Activated CD8-positive, alpha-beta memory T cell treated with anti-CD3 and anti-CD28 coated beads, Interleukin-2, amount 50 U/mL, for 4 hours (primary cell): Measurements from ENCODE around the gene WDR37.
A peak's percentile ranks its signal among the peaks of the same experiment; 100 is the strongest.
"Not testable (repeated sequence)": the region's sequence is repeated elsewhere in the genome, so short reads cannot be mapped to it uniquely, and the experiment has no call there.

Experiments
- DNase-seq: peaks from one replicate; pipeline ENCODE4 v3.0.0-alpha.2; 2020

Gene WDR37, protein sequence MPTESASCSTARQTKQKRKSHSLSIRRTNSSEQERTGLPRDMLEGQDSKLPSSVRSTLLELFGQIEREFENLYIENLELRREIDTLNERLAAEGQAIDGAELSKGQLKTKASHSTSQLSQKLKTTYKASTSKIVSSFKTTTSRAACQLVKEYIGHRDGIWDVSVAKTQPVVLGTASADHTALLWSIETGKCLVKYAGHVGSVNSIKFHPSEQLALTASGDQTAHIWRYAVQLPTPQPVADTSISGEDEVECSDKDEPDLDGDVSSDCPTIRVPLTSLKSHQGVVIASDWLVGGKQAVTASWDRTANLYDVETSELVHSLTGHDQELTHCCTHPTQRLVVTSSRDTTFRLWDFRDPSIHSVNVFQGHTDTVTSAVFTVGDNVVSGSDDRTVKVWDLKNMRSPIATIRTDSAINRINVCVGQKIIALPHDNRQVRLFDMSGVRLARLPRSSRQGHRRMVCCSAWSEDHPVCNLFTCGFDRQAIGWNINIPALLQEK

GRCh38 chr10:1056326-1057105 is at the start of gene WDR37:
TSS of gene WDR37 (plus strand) at chr10:1056385. CDS start at chr10:1072156, 15,771 bp downstream.
- peak; percentile 89 for DNase-seq

DNA sequence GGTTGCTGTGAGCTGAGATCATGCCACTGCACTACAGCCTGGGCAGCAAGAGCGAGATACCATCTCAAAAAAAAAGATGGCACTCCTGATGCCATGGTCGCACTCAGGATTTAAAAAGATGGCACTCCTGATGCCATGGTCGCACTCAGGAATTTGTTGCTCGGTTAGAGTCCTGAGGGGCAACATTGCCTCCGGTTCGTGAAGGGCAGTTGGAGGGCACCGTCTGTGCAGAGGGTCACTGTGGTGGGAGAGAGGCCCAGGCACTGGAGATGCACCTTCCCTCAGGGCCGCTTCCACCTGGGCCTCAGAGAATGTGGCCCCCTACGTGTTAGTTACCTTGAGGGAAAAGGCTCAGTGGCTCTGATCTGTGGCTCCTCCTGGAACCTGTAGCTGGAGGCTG is 49.6 kb upstream of the WDR37 start:
- DNase-seq = no peak

DNA sequence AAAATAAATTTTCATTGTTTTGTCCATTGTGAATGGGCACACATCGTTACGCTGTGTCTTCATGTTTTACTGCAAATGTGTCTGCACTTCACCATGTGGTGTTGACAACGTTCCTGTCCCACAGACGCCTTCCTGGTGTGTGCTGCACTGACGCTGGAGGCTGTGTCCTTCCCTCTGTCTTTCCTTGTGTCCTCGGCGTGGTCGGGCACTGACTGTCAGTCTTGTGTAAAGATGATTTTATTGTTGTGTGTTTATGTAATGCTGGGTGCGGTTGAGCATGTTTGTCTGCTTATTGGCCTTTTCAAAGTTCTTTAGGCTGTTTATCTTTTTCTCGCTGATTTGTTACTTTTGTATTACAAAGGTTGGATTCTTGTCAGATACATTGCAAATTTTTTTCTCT is 48.6 kb upstream of the WDR37 start:
- DNase-seq = no peak

DNA sequence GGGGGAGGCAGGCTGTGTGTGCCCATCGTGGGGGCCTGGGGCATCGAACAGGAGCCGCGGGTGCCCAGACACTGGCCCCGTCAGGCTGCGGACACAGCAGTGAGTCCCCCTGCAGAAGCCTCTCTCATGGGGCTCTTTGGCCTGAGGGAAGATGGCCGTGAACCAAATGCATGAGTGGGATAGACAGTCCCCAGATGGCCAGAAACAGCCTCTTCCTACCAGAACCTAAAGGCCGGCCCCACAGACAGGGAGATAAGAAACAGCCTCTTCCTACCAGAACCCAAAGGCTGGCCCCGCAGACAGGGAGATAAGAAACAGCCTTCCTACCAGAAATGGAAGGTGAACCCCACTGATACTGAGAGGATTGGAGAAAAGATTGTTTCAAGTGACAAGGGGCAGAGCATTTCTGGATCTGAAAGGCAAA is 47.1 kb upstream of the WDR37 start:
- no peak for DNase-seq

GRCh38 chr10:1009947-1010346 is 46.2 kb upstream of the WDR37 start:
- DNase-seq = not testable (repeated sequence)

DNA sequence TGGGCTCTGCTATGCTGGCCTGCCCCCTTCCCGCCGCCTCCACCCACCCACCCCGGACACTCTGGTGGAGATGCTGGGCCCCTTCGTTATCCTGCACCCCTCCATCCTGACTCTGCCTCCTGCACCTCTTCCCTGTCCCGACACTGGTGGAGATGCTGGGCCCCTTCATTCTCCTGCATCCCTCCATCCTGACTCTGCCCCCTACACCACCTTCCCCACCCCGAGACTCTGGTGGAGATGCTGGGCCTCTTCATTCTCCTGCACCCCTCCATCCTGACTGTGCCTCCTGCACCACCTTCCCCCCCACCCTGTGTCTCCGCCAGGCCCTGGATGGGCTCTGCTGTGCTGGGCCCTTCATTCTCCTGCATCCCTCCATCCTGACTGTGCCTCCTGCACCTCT is 45.5 kb upstream of the WDR37 start:
- no peak for DNase-seq

DNA sequence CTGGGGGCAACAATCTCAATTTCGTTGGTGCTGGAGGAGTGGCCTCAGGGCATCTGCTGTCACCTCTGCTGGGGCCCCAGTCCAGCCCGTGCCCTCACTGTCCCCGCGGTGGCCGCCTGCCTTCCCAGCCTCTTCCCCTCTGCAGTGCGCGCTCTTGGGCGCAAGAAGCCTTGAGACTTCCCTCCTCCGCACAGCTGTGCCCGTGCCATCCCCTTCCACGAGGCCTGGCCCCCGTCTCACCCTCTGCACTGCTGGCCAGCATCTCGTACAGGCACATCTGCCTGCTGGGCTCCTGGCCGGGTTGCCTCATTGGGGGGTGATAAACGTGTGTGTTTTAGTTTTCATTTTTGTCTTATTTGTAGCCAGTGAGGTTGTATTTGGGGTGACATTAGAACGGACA is 44.5 kb upstream of the WDR37 start:
- no peak for DNase-seq

DNA sequence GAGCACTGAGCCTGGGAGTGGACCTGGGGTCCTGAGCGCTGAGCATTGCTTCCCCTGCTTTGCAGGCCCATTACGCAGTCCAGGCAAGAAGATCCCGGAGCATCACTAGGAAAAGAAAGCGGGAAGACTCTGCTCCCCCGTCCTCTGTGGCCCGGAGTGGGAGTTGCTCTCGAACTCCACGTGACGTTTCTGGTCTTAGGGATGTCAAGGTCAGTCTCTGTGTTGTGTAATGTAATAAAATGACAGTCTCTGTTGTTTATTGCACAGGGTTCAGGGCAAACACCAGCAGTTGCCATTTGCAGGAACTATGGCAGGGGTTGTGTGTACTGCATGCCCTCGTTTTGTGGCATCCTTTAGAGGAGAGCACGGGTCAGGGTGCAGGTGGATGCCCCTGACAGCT is 40.5 kb upstream of the WDR37 start:
- DNase-seq = no peak

DNA sequence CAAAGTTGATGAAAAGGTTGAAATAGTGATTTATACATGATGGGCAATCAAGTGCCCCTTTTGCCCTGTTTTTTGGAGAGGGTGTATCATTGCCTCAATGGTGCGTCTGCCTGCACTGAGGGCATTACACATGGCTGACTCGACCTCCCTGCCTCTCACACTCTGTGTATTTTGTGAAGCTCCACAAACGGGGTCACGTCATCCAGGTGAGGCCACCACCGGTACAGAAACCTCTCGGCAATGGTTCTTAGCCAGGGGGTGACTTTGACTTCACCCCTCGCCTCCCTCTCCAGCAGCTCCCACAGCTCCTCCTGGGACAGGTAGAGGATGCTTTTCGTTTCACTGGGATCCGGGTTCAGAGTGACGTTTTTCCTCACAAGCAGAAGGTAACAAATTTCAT is 36.8 kb upstream of the WDR37 start:
- no peak for DNase-seq

DNA sequence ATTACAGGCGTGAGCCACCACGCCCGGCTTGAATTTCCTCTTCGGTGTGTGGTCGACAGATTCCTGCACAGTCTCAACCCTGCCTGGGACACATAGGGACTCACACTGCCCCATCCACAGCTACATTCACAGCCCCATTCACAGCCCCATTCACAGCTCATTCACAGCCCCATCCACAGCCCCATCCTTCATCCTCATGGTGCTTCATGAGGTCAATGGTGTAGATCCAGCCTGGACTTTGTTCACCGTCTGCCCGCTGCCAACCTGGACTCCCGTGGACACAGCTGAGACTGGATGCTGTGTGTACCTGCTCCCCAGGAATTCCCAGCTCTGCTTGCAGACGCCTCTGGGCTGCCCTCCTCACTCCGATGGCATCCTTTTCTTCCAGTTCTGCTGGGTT is 35.7 kb upstream of the WDR37 start:
- no peak for DNase-seq

- no peak for DNase-seq
These were observed 35.2 kb upstream of the WDR37 start for GRCh38 chr10:1020958-1021357.

- DNase-seq = no peak
These were observed 33.8 kb upstream of the WDR37 start for GRCh38 chr10:1022413-1022812.

- DNase-seq = no peak
These were observed 32.1 kb upstream of the WDR37 start for GRCh38 chr10:1024103-1024502.

DNA sequence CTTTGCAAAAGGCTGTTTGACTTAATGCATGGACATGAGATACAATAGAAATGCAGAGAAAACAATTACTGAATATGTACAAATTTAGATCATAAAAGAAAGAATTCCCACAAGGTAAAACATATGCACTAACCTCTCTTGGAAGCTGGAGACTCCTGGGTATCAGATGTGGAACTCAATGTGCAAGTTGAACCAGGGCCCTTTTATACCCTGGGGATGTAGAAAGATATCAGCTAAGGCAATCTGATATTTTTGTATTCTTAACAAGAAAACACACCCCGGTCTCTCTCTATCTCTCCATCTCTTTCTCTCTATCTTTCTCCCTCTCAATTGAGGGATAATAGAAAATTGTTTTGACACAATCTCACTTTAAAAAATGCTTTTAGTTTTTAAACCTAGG is 30.5 kb upstream of the WDR37 start, which contains the start of gene IDI2:
Gene IDI2, minus strand, starts transcription at position 177 of the 400 bp plus-strand sequence. CDS start 1,136 bp downstream, outside the sequence.
- no peak for DNase-seq

GRCh38 chr10:1026578-1026977 is 29.6 kb upstream of the WDR37 start:
- DNase-seq = no peak

DNA sequence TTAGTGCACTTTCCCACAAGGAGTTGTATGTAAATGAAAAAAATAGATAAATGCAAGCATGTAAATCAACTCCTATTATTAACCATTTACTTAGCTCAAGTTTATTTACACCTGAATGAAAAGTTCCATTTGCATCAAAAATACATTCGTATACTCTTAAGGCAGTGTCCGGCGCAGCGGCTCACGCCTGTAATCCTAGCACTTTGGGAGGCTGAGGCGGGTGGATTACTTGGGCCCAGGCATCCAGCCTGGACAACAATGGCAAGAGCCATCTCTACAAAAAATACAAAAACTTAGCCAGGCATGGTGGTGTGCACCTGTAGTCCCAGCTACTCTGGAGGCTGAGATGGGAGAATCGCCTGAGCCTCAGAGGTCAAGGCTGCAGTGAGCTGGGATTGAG is 26.3 kb upstream of the WDR37 start:
- no peak for DNase-seq

DNA sequence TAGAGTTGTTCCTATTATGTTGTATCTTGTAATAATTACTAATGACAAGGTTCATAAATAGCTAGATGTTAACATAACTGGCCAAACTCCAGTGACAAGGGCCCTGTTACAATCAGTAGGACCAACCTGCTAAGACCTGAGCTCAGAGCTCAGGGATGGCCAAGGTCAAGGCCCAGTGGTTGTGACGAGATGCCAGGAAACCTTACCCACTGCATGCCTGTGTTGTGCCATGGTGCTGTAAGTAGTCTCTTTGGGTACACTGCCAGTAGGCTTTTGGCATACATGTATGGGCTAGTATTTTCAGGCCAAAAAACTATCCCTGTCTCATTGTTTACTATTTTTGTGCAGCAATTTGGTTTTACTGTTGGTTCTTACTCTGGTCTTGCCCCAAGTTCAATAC is 22.6 kb upstream of the WDR37 start:
- no peak for DNase-seq

DNA sequence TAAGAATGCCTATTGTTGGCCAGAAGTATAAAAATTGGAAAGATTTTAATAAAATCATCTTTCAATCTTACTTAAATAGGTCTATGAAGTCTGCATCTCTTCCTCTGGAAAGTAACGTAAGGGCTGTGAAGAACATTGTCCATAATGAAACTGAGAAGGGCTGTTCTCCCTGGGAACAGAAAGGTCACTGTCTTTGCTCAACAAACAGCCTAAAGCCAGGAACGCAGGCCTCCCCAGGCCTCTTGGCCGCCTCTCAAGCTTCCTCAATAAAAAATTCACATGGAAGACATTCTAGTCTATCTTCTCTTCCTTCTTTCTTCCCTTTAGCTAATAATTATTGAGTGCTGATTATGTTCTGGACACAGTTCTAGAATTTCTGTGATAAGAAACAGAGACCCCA is 21.4 kb upstream of the WDR37 start:
- DNase-seq = no peak

DNA sequence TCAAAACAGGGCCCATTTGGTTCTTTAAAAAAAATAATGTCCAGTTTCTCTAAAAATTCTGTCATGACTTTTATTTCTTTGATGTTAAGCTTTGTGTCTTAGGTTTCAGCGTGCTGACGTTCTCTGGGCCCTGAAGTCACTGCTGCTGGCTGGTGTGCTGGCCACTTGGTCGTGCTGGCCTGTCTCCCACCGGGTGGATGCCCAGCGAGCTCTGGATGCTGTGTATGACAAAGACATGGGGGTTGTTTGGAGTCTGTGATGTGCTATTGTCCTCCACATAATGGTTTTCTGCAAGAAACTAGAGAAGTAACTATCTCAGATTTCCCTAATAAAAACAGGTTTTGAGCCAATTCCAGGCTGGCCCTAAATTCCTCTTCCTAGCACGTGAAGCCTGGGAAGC is 21.0 kb upstream of the WDR37 start:
- no peak for DNase-seq

- DNase-seq = no peak
These were observed 19.8 kb upstream of the WDR37 start for GRCh38 chr10:1036341-1036791.

DNA sequence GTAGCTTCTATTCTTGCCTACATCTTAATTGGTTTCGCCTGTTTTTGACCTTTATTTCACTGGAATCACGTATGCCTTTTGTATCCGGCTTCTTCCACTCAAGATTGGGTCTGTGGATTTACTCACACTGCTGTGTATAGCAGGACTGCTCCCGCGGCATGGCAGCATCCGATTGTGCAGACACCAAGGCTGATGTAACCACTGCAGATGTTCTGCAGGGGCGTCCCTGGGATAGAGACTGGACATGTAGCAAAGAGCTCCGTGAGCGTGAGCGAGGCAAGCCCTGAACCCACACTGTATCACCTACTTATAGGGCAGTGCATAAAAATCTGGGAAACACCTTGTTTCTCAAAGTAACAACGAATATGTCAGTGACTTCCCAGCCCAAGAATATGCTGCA is 19.1 kb upstream of the WDR37 start:
- no peak for DNase-seq

- DNase-seq = not testable (repeated sequence)
These were observed 17.4 kb upstream of the WDR37 start for GRCh38 chr10:1038769-1039168.

- DNase-seq = no peak
These were observed 16.1 kb upstream of the WDR37 start for GRCh38 chr10:1040133-1040532.

DNA sequence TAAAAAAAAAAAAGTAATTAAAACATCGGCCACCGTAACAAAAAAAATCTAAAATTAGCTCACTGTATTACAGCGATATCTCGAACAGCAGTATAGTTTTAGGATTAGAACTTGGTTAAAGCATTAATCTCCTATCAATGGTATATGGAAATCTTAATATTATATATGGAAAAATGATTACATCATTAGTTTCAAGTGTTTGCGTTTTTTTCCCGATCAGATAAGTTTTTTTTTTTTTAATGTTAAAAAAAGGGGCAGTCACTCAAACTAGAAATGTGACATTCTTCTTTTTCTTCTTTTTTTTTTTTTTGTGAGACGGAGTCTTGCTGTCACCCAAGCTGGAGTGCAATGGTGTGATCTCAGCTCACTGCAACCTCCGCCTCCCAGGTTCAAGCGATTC is 14.7 kb upstream of the WDR37 start:
- no peak for DNase-seq
